ENCODE data around the gene RNASEH2B.

The RNASEH2B gene

GRCh38 chr13:50928659-50929462 lies 19.3 kb downstream of the RNASEH2B start:
- no peak overlapping the region for H3K4me3 ChIP-seq (ENCODE audit: low read length in 2 of 2)
- H3K36me3 ChIP-seq (ENCODE audit: control insufficient read depth in 2 of 2, insufficient read depth in 2 of 2, low read length in 2 of 2): peaks cover 6 to 10% of the 10 kb centered on the region in 2 donors
- no peaks in the 10 kb centered on the region for H3K27me3 ChIP-seq (ENCODE audit: control insufficient read depth in 2 of 2, insufficient read depth in 2 of 2, low read length in 2 of 2)
- no peaks in the 10 kb centered on the region for H3K9me3 ChIP-seq (ENCODE audit: control insufficient read depth in 2 of 2, low read length in 2 of 2)
- H3K4me1 ChIP-seq (ENCODE audit: control insufficient read depth in 2 of 2, insufficient read depth in 2 of 2, low read length in 2 of 2): no peaks in the 10 kb centered on the region
- no peak overlapping the region for H3K9ac ChIP-seq (ENCODE audit: low read depth in 1 of 2, low read length in 2 of 2)
- H3K27ac ChIP-seq (ENCODE audit: low read depth in 2 of 2, low read length in 2 of 2): no peak overlapping the region

GRCh38 chr13:50932091-50932490 lies 22.5 kb downstream of the RNASEH2B start:
- no peaks in the 10 kb centered on the region for H3K27me3 ChIP-seq (ENCODE audit: control insufficient read depth in 2 of 2, insufficient read depth in 2 of 2, low read length in 2 of 2)
- peaks cover 11 to 21% of the 10 kb centered on the region in 2 donors for H3K36me3 ChIP-seq (ENCODE audit: control insufficient read depth in 2 of 2, insufficient read depth in 2 of 2, low read length in 2 of 2)
- no peaks in the 10 kb centered on the region for H3K9me3 ChIP-seq (ENCODE audit: control insufficient read depth in 2 of 2, low read length in 2 of 2)
- H3K27ac ChIP-seq (ENCODE audit: low read depth in 2 of 2, low read length in 2 of 2): no peak overlapping the region
- H3K9ac ChIP-seq (ENCODE audit: low read depth in 1 of 2, low read length in 2 of 2): no peak overlapping the region
- H3K4me1 ChIP-seq (ENCODE audit: control insufficient read depth in 2 of 2, insufficient read depth in 2 of 2, low read length in 2 of 2): no peaks in the 10 kb centered on the region
- H3K4me3 ChIP-seq (ENCODE audit: low read length in 2 of 2): no peak overlapping the region

GRCh38 chr13:50934735-50935435 lies 25.3 kb downstream of the RNASEH2B start:
- H3K9ac ChIP-seq (ENCODE audit: low read depth in 1 of 2, low read length in 2 of 2): no peak overlapping the region
- no peaks in the 10 kb centered on the region for H3K9me3 ChIP-seq (ENCODE audit: control insufficient read depth in 2 of 2, low read length in 2 of 2)
- H3K4me1 ChIP-seq (ENCODE audit: control insufficient read depth in 2 of 2, insufficient read depth in 2 of 2, low read length in 2 of 2): no peaks in the 10 kb centered on the region
- H3K27ac ChIP-seq (ENCODE audit: low read depth in 2 of 2, low read length in 2 of 2): no peak overlapping the region
- H3K27me3 ChIP-seq (ENCODE audit: control insufficient read depth in 2 of 2, insufficient read depth in 2 of 2, low read length in 2 of 2): no peaks in the 10 kb centered on the region
- peaks cover 11 to 23% of the 10 kb centered on the region in 2 donors for H3K36me3 ChIP-seq (ENCODE audit: control insufficient read depth in 2 of 2, insufficient read depth in 2 of 2, low read length in 2 of 2)
- H3K4me3 ChIP-seq (ENCODE audit: low read length in 2 of 2): no peak overlapping the region

- Histone ChIP-seq H3K9me3 (ENCODE audit: control insufficient read depth in 2 of 2, low read length in 2 of 2) (no peaks in the 10 kb centered on the region), H3K27me3 (ENCODE audit: control insufficient read depth in 2 of 2, insufficient read depth in 2 of 2, low read length in 2 of 2) (no peaks in the 10 kb centered on the region), H3K9ac (ENCODE audit: low read depth in 1 of 2, low read length in 2 of 2) (no peak overlapping the region), H3K27ac (ENCODE audit: low read depth in 2 of 2, low read length in 2 of 2) (no peak overlapping the region), H3K4me3 (ENCODE audit: low read length in 2 of 2) (no peak overlapping the region), H3K4me1 (ENCODE audit: control insufficient read depth in 2 of 2, insufficient read depth in 2 of 2, low read length in 2 of 2) (no peaks in the 10 kb centered on the region), H3K36me3 (ENCODE audit: control insufficient read depth in 2 of 2, insufficient read depth in 2 of 2, low read length in 2 of 2) (peaks cover 11 to 16% of the 10 kb centered on the region in 2 donors)
Observed at GRCh38 chr13:50936679-50937078, 27.1 kb downstream of the RNASEH2B start.

- H3K27me3 ChIP-seq (ENCODE audit: control insufficient read depth in 2 of 2, insufficient read depth in 2 of 2, low read length in 2 of 2): no peaks in the 10 kb centered on the region
- H3K4me1 ChIP-seq (ENCODE audit: control insufficient read depth in 2 of 2, insufficient read depth in 2 of 2, low read length in 2 of 2): no peaks in the 10 kb centered on the region
- H3K27ac ChIP-seq (ENCODE audit: low read depth in 2 of 2, low read length in 2 of 2): no peak overlapping the region
- no peak overlapping the region for H3K4me3 ChIP-seq (ENCODE audit: low read length in 2 of 2)
- peaks cover 0 to 15% of the 10 kb centered on the region in 2 donors for H3K36me3 ChIP-seq (ENCODE audit: control insufficient read depth in 2 of 2, insufficient read depth in 2 of 2, low read length in 2 of 2)
- H3K9me3 ChIP-seq (ENCODE audit: control insufficient read depth in 2 of 2, low read length in 2 of 2): no peaks in the 10 kb centered on the region
- no peak overlapping the region for H3K9ac ChIP-seq (ENCODE audit: low read depth in 1 of 2, low read length in 2 of 2)
Observed at GRCh38 chr13:50940509-50940908, 30.9 kb downstream of the RNASEH2B start.

GRCh38 chr13:50941146-50941545 lies 31.6 kb downstream of the RNASEH2B start:
- H3K4me3 ChIP-seq (ENCODE audit: low read length in 2 of 2): no peak overlapping the region
- no peaks in the 10 kb centered on the region for H3K4me1 ChIP-seq (ENCODE audit: control insufficient read depth in 2 of 2, insufficient read depth in 2 of 2, low read length in 2 of 2)
- H3K9ac ChIP-seq (ENCODE audit: low read depth in 1 of 2, low read length in 2 of 2): no peak overlapping the region
- H3K36me3 ChIP-seq (ENCODE audit: control insufficient read depth in 2 of 2, insufficient read depth in 2 of 2, low read length in 2 of 2): peaks cover 0 to 15% of the 10 kb centered on the region in 2 donors
- H3K27ac ChIP-seq (ENCODE audit: low read depth in 2 of 2, low read length in 2 of 2): no peak overlapping the region
- no peaks in the 10 kb centered on the region for H3K27me3 ChIP-seq (ENCODE audit: control insufficient read depth in 2 of 2, insufficient read depth in 2 of 2, low read length in 2 of 2)
- H3K9me3 ChIP-seq (ENCODE audit: control insufficient read depth in 2 of 2, low read length in 2 of 2): no peaks in the 10 kb centered on the region

- Histone ChIP-seq H3K4me1 (ENCODE audit: control insufficient read depth in 2 of 2, insufficient read depth in 2 of 2, low read length in 2 of 2) (no peaks in the 10 kb centered on the region), H3K9ac (ENCODE audit: low read depth in 1 of 2, low read length in 2 of 2) (no peak overlapping the region), H3K27ac (ENCODE audit: low read depth in 2 of 2, low read length in 2 of 2) (no peak overlapping the region), H3K27me3 (ENCODE audit: control insufficient read depth in 2 of 2, insufficient read depth in 2 of 2, low read length in 2 of 2) (no peaks in the 10 kb centered on the region), H3K36me3 (ENCODE audit: control insufficient read depth in 2 of 2, insufficient read depth in 2 of 2, low read length in 2 of 2) (peaks cover 0 to 10% of the 10 kb centered on the region in 2 donors), H3K9me3 (ENCODE audit: control insufficient read depth in 2 of 2, low read length in 2 of 2) (no peaks in the 10 kb centered on the region), H3K4me3 (ENCODE audit: low read length in 2 of 2) (no peak overlapping the region)
Observed at GRCh38 chr13:50942630-50943311, 33.2 kb downstream of the RNASEH2B start.

GRCh38 chr13:50945669-50946068 lies 36.1 kb downstream of the RNASEH2B start:
- Histone ChIP-seq H3K9ac (ENCODE audit: low read depth in 1 of 2, low read length in 2 of 2) (no peak overlapping the region), H3K4me1 (ENCODE audit: control insufficient read depth in 2 of 2, insufficient read depth in 2 of 2, low read length in 2 of 2) (no peaks in the 10 kb centered on the region), H3K27ac (ENCODE audit: low read depth in 2 of 2, low read length in 2 of 2) (no peak overlapping the region), H3K9me3 (ENCODE audit: control insufficient read depth in 2 of 2, low read length in 2 of 2) (no peaks in the 10 kb centered on the region), H3K36me3 (ENCODE audit: control insufficient read depth in 2 of 2, insufficient read depth in 2 of 2, low read length in 2 of 2) (peaks cover 4 to 21% of the 10 kb centered on the region in 2 donors), H3K4me3 (ENCODE audit: low read length in 2 of 2) (no peak overlapping the region), H3K27me3 (ENCODE audit: control insufficient read depth in 2 of 2, insufficient read depth in 2 of 2, low read length in 2 of 2) (no peaks in the 10 kb centered on the region)

- Histone ChIP-seq H3K4me1 (ENCODE audit: control insufficient read depth in 2 of 2, insufficient read depth in 2 of 2, low read length in 2 of 2) (no peaks in the 10 kb centered on the region), H3K9me3 (ENCODE audit: control insufficient read depth in 2 of 2, low read length in 2 of 2) (no peaks in the 10 kb centered on the region), H3K4me3 (ENCODE audit: low read length in 2 of 2) (no peak overlapping the region), H3K27me3 (ENCODE audit: control insufficient read depth in 2 of 2, insufficient read depth in 2 of 2, low read length in 2 of 2) (no peaks in the 10 kb centered on the region), H3K36me3 (ENCODE audit: control insufficient read depth in 2 of 2, insufficient read depth in 2 of 2, low read length in 2 of 2) (peaks cover 6 to 17% of the 10 kb centered on the region in 2 donors), H3K27ac (ENCODE audit: low read depth in 2 of 2, low read length in 2 of 2) (no peak overlapping the region), H3K9ac (ENCODE audit: low read depth in 1 of 2, low read length in 2 of 2) (no peak overlapping the region)
Observed at GRCh38 chr13:50948601-50949000, 39.0 kb downstream of the RNASEH2B start.

GRCh38 chr13:50950849-50951248 lies 41.3 kb downstream of the RNASEH2B start:
- no peak overlapping the region for H3K4me3 ChIP-seq (ENCODE audit: low read length in 2 of 2)
- H3K27me3 ChIP-seq (ENCODE audit: control insufficient read depth in 2 of 2, insufficient read depth in 2 of 2, low read length in 2 of 2): no peaks in the 10 kb centered on the region
- H3K36me3 ChIP-seq (ENCODE audit: control insufficient read depth in 2 of 2, insufficient read depth in 2 of 2, low read length in 2 of 2): peaks cover 6 to 16% of the 10 kb centered on the region in 2 donors
- H3K9me3 ChIP-seq (ENCODE audit: control insufficient read depth in 2 of 2, low read length in 2 of 2): no peaks in the 10 kb centered on the region
- no peak overlapping the region for H3K9ac ChIP-seq (ENCODE audit: low read depth in 1 of 2, low read length in 2 of 2)
- H3K4me1 ChIP-seq (ENCODE audit: control insufficient read depth in 2 of 2, insufficient read depth in 2 of 2, low read length in 2 of 2): no peaks in the 10 kb centered on the region
- H3K27ac ChIP-seq (ENCODE audit: low read depth in 2 of 2, low read length in 2 of 2): no peak overlapping the region
